Endothelial cell of umbilical vein (primary cell): Measurements from ENCODE around the gene SLC1A4. TPM values are rescaled to one million over a fixed set of nuclear protein-coding genes. Genes with fewer than 3 reads are reported as not detected.

Source experiments
- BruUV-seq: library from RNA; stranded (reverse); fragments of 400-500 nt; replicated peaks from 2 replicates; lab custom pipeline; 2021; lab: Mats Ljungman, UMichigan
- CTCF ChIA-PET: fragments of 300-600, 350-600 bp; sonication (Branson Sonifier 250); formaldehyde crosslinking; loops from one replicate; lab custom pipeline; 2021; ENCODE audit warnings: antibody characterized with exemption, inconsistent platforms; lab: Charles Lee
- POLR2A ChIA-PET: fragments of 300-600, 350-600 bp; sonication (Branson Sonifier 250); formaldehyde crosslinking; loops from one replicate; lab custom pipeline; 2021; ENCODE audit warnings: antibody characterized with exemption, inconsistent platforms; lab: Charles Lee
- DNase-seq: peaks from one replicate; pipeline ENCODE4 v3.0.0-alpha.2; 2011; ENCODE audit warnings: low read depth, low spot score
- FAIRE-seq: peaks from 2 replicates; lab custom pipeline; 2011; peaks lifted over from hg19 to GRCh38; lab: Jason Lieb, UNC
- H2AFZ ChIP-seq: 2 replicates; pipeline ENCODE4 v1.6.0; 2012; ENCODE audit warnings: low read depth, low read length, control low read depth, inconsistent platforms
- H3K27ac ChIP-seq: 2 replicates; pipeline ENCODE4 v1.5.1; 2011; ENCODE audit warnings: low read depth, mild to moderate bottlenecking, control low read depth, low read length, moderate library complexity; ENCODE audit not compliant: insufficient read depth
- H3K27me3 ChIP-seq, 2 experiments: 2 replicates each; pipeline versions ENCODE4 v1.6.0 to v1.6.1; 2011; ENCODE audit warnings: low read length in 2 of 2, mixed read lengths in 1 of 2; ENCODE audit not compliant: control insufficient read depth in 2 of 2, insufficient read depth in 2 of 2
- H3K36me3 ChIP-seq, 2 experiments: 2 replicates in 1 of 2; 3 replicates in 1 of 2; pipeline ENCODE4 v1.5.1; 2011; ENCODE audit warnings: low read length in 2 of 2, mild to moderate bottlenecking in 1 of 2, moderate library complexity in 1 of 2; ENCODE audit not compliant: control insufficient read depth in 2 of 2, insufficient read depth in 2 of 2; ENCODE audit errors: extremely low read depth in 1 of 2
- H3K4me1 ChIP-seq: 3 replicates; pipeline ENCODE4 v1.5.1; 2011; ENCODE audit warnings: mild to moderate bottlenecking, low read length; ENCODE audit not compliant: control insufficient read depth, insufficient read depth; ENCODE audit errors: extremely low read depth
- H3K4me2 ChIP-seq: 2 replicates; pipeline ENCODE4 v1.6.1; 2011; ENCODE audit warnings: low read length, control low read depth, mixed read lengths; ENCODE audit not compliant: insufficient read depth
- H3K4me3 ChIP-seq, 3 experiments: fragments of 200-600 bp in 1 of 3; sonication (generic), shearing (Covaris generic) in 1 of 3; replicated peaks in 1 of 3; 2 replicates each; pipeline ENCODE4 v1.5.1; 2011 to 2016; ENCODE audit warnings: control low read depth in 3 of 3, low read length in 3 of 3, mild to moderate bottlenecking in 2 of 3, inconsistent platforms in 1 of 3, low read depth in 1 of 3, moderate library complexity in 1 of 3; ENCODE audit not compliant: insufficient read depth in 1 of 3
- H3K79me2 ChIP-seq: 2 replicates; pipeline ENCODE4 v1.6.0; 2012; ENCODE audit warnings: low read length, inconsistent platforms; ENCODE audit not compliant: control insufficient read depth, insufficient read depth
- H3K9ac ChIP-seq: replicated peaks from 2 replicates; pipeline ENCODE3; 2011; ENCODE audit warnings: low read length, control low read depth; ENCODE audit not compliant: insufficient read depth; ENCODE audit errors: extremely low read depth
- H3K9me1 ChIP-seq: replicated peaks from 3 replicates; pipeline ENCODE4 v1.6.0; 2011; ENCODE audit warnings: mild to moderate bottlenecking, low read length; ENCODE audit not compliant: control insufficient read depth, insufficient read depth; ENCODE audit errors: extremely low read depth
- H3K9me3 ChIP-seq: replicated peaks from 2 replicates; pipeline ENCODE4 v1.5.1; 2012; ENCODE audit warnings: low read length, inconsistent platforms; ENCODE audit not compliant: control insufficient read depth, insufficient read depth
- H4K20me1 ChIP-seq: replicated peaks from 2 replicates; pipeline ENCODE3; 2011; ENCODE audit warnings: mild to moderate bottlenecking, low read length; ENCODE audit not compliant: control insufficient read depth, insufficient read depth; ENCODE audit errors: extremely low read depth
- CTCF ChIP-seq, 2 donors: IDR thresholded peaks; 1 replicate in 1 of 2; 2 replicates in 1 of 2; pipeline ENCODE4 v1.5.1; 2011; ENCODE audit warnings: low read length in 2 of 2, mild to moderate bottlenecking in 2 of 2, moderate library complexity in 2 of 2, control low read depth in 1 of 2, inconsistent platforms in 1 of 2, low read depth in 1 of 2; ENCODE audit not compliant: insufficient read depth in 1 of 2; ENCODE audit errors: extremely low read depth in 1 of 2
- EZH2 ChIP-seq: IDR thresholded peaks from 2 replicates; pipeline ENCODE4 v1.6.1; 2012; ENCODE audit warnings: borderline replicate concordance, low read depth, mild to moderate bottlenecking, moderate library complexity, low read length, inconsistent platforms; ENCODE audit not compliant: severe bottlenecking
- FOS ChIP-seq: IDR thresholded peaks from 2 replicates; pipeline ENCODE4 v1.6.1; 2011; ENCODE audit warnings: mild to moderate bottlenecking, low read length, moderate library complexity, borderline replicate concordance; ENCODE audit not compliant: insufficient read depth
- GATA2 ChIP-seq: IDR thresholded peaks from 2 replicates; pipeline ENCODE4 v1.7.0; 2011; ENCODE audit warnings: low read depth, mild to moderate bottlenecking, moderate library complexity, mixed read lengths, low read length; ENCODE audit not compliant: insufficient read length, insufficient read depth
- JUN ChIP-seq: IDR thresholded peaks from 2 replicates; pipeline ENCODE4 v1.6.1; 2011; ENCODE audit warnings: borderline replicate concordance, low read depth; ENCODE audit not compliant: insufficient read length, insufficient read depth
- POLR2AphosphoS5 ChIP-seq: IDR thresholded peaks from 2 replicates; pipeline ENCODE4 v1.6.1; 2012; ENCODE audit warnings: low read depth, mild to moderate bottlenecking, control low read depth, low read length, moderate library complexity; ENCODE audit not compliant: insufficient read depth
- dilution Hi-C: fragments of 300-500 bp; cut with MboI; formaldehyde crosslinking; loops from one replicate; pipeline ENCODE4 v1.15.0; 2019; ENCODE audit warnings: low sequenced_read_pairs; ENCODE audit not compliant: extremely low pct_ligation_motif_present
- intact Hi-C: fragments of 100-400 bp; cut with micrococcal nuclease; formaldehyde crosslinking; loops from one replicate; pipeline ENCODE4 v1.10.0; 2022
- polyA plus RNA-seq, 4 experiments: library from polyadenylated mRNA; depleted of rRNA in 3 of 4; stranded (reverse) in 3 of 4; unstranded in 1 of 4; fragments of >200 nt; gene quantifications; 2 replicates each; pipeline versions ENCODE4 v1.2.1 to v1.2.3, GENCODE V29; 2011 to 2012; ENCODE audit warnings: missing spikeins in 1 of 4
- total RNA-seq: library from RNA; stranded (reverse); gene quantifications from 2 replicates; pipeline ENCODE4 v1.2.3, GENCODE V29; 2021

SLC1A4 gene
- total and polyA plus RNA-seq, 2 donors (not counting 3 experiments of a cell fraction or from before 2014, with no cell fraction given) = 9.9 to 13.9 TPM

- CTCF ChIA-PET = no interaction called here
- intact Hi-C loops (no loop called here), dilution Hi-C loops (no loop called here)
- FAIRE-seq (peak; percentile 18), DNase-seq (no peak)
- Histone ChIP-seq H3K9me3 (no peaks in the 10 kb centered on the region), H3K4me1 (no peaks in the 10 kb centered on the region), H3K27me3 (no peaks in the 10 kb centered on the region), H3K9ac (no peak overlapping the region), H3K27ac (no peak overlapping the region), H3K79me2 (no peaks in the 10 kb centered on the region), H2AFZ (no peak overlapping the region), H3K36me3 (peaks cover 0 to 1% of the 10 kb centered on the region in 2 experiments), H3K4me3 (no peak overlapping the region), H3K4me2 (no peak overlapping the region), H3K9me1 (no peaks in the 10 kb centered on the region), H4K20me1 (no peaks in the 10 kb centered on the region)
- POLR2A ChIA-PET = no interaction called here
- TF ChIP-seq FOS = no peak
- BruUV-seq = no TSS peak
Measured at GRCh38 chr2:65013776-65014175, 24.6 kb downstream of the SLC1A4 start.

- Histone ChIP-seq H3K4me3 (no peak overlapping the region), H3K9ac (no peak overlapping the region), H3K9me1 (no peaks in the 10 kb centered on the region), H3K27me3 (no peaks in the 10 kb centered on the region), H3K9me3 (no peaks in the 10 kb centered on the region), H3K79me2 (no peaks in the 10 kb centered on the region), H2AFZ (no peak overlapping the region), H3K27ac (no peak overlapping the region), H3K4me2 (no peak overlapping the region), H4K20me1 (no peaks in the 10 kb centered on the region), H3K36me3 (peaks cover 0 to under 1% of the 10 kb centered on the region in 2 experiments), H3K4me1 (no peaks in the 10 kb centered on the region)
- intact Hi-C loops = no loop called here
- TF ChIP-seq JUN (no peak), POLR2AphosphoS5 (no peak), CTCF (IDR thresholded peaks at IDR 0.05; ENCODE audit: extremely low read depth in 1 of 2, insufficient read depth in 1 of 2, low read depth in 1 of 2, low read length in 2 of 2) (no peak), EZH2 (no peak), GATA2 (no peak)
- BruUV-seq = no TSS peak
- POLR2A ChIA-PET = no interaction called here
- DNase-seq = no peak
- CTCF ChIA-PET = no interaction called here
- dilution Hi-C loops = no loop called here
- FAIRE-seq = no peak
Measured at GRCh38 chr2:65015731-65016130, 26.5 kb downstream of the SLC1A4 start.
